HG02943 (cell line): ENCODE data around the gene GSTK1.

ENCODE experiments used
- ATAC-seq: cut with Tn5 transposase; IDR thresholded peaks from one replicate; pipeline ENCODE4 v1.9.1; 2021; ENCODE audit warnings: mild to moderate bottlenecking, low read depth, moderate library complexity; ENCODE audit not compliant: unreplicated experiment

The GSTK1 gene

GRCh38 chr7:143290293-143290692, 27.1 kb downstream of the GSTK1 start:
- no peak for ATAC-seq

GRCh38 chr7:143292876-143293275, 29.6 kb downstream of the GSTK1 start:
- no peak for ATAC-seq

- ATAC-seq = no peak
Measured at GRCh38 chr7:143295870-143296269, 32.6 kb downstream of the GSTK1 start.

- ATAC-seq = no peak
Measured at GRCh38 chr7:143296686-143297085, 33.4 kb downstream of the GSTK1 start.

- no peak for ATAC-seq
Measured at GRCh38 chr7:143299346-143299745, 36.1 kb downstream of the GSTK1 start.

- ATAC-seq = no peak
Measured at GRCh38 chr7:143299840-143300239, 36.6 kb downstream of the GSTK1 start.

GRCh38 chr7:143300959-143301935, 38.0 kb downstream of the GSTK1 start:
- no peak for ATAC-seq

- ATAC-seq = no peak
Measured at GRCh38 chr7:143303733-143304132, 40.5 kb downstream of the GSTK1 start.

- no peak for ATAC-seq
Measured at GRCh38 chr7:143304938-143305337, 41.7 kb downstream of the GSTK1 start.

- no peak for ATAC-seq
Measured at GRCh38 chr7:143305423-143306070, 42.3 kb downstream of the GSTK1 start.

GRCh38 chr7:143308632-143309031, 45.4 kb downstream of the GSTK1 start:
- no peak for ATAC-seq

- ATAC-seq = no peak
Measured at GRCh38 chr7:143314127-143314526, 50.9 kb downstream of the GSTK1 start.

GRCh38 chr7:143315776-143316175, 52.5 kb downstream of the GSTK1 start, which contains the start of gene CLCN1:
TSS of gene CLCN1 (plus strand) at chr7:143316111. CDS start at chr7:143316213, 102 bp downstream.
- ATAC-seq = no peak

- ATAC-seq = no peak
Measured at GRCh38 chr7:143316492-143316891, 53.3 kb downstream of the GSTK1 start.

- no peak for ATAC-seq
Measured at GRCh38 chr7:143318661-143319060, 55.4 kb downstream of the GSTK1 start.
